Prostate gland (tissue), 2 donors: ENCODE measurements around the gene OPA1.

ENCODE experiments used
- CTCF ChIP-seq, 4 experiments: fragments of 200-600 bp in 2 of 4; fragments of 450-650 bp in 2 of 4; sonication (generic) in 2 of 4; IDR thresholded peaks; 1 replicate in 3 of 4; 2 replicates in 1 of 4; pipeline ENCODE4 v1.5.1; 2016 to 2019; ENCODE audit warnings: antibody characterized with exemption in 4 of 4, mild to moderate bottlenecking in 2 of 4, moderate library complexity in 2 of 4
- POLR2A ChIP-seq: fragments of 450-650 bp; IDR thresholded peaks from one replicate; pipeline ENCODE4 v1.6.1; 2016; ENCODE audit warnings: antibody characterized with exemption, mild to moderate bottlenecking
- POLR2AphosphoS5 ChIP-seq: sonication (generic); formaldehyde crosslinking; IDR thresholded peaks from one replicate; pipeline ENCODE4 v1.6.1; 2017; ENCODE audit warnings: antibody characterized with exemption

- TF ChIP-seq CTCF (IDR thresholded peaks at IDR 0.05) (no peak), POLR2A (no peak), POLR2AphosphoS5 (no peak)
Observed at GRCh38 chr3:193708270-193708669, 115.3 kb downstream of the OPA1 start.
